ENCODE data around the gene ADAMTS18.

- no peak for TF ChIP-seq CTCF (IDR thresholded peaks at IDR 0.05; ENCODE audit: control extremely low read depth in 1 of 3, insufficient read depth in 1 of 3, low read depth in 1 of 3, low read length in 3 of 3)
- no peak for TF ChIP-seq BRCA1 (IDR thresholded peaks at IDR 0.05; ENCODE audit: low read depth, low read length)
- no peak for TF ChIP-seq POLR2A (IDR thresholded peaks at IDR 0.05; ENCODE audit: control extremely low read depth in 1 of 2, low read depth in 2 of 2, low read length in 2 of 2)
- TF ChIP-seq EZH2 (IDR thresholded peaks at IDR 0.05; ENCODE audit: low read depth, low read length, severe bottlenecking) = no peak
Observed at GRCh38 chr16:77273815-77274214, 161.0 kb downstream of the ADAMTS18 start.

All from H1 (cell line).